Neural crest cell (in vitro differentiated cells): ENCODE results near the gene PWWP2A. TPM values are rescaled to one million over a fixed set of nuclear protein-coding genes. Genes with fewer than 3 reads are reported as not detected.
A peak's percentile ranks its signal among the peaks of the same experiment; 100 is the strongest.
"Not testable (repeated sequence)": the region's sequence is repeated elsewhere in the genome, so short reads cannot be mapped to it uniquely, and the experiment has no call there.

Source experiments
- DNase-seq: peaks from one replicate; pipeline ENCODE4 v3.0.0; 2021; ENCODE audit warnings: low read depth, mixed read lengths, low spot score
- H3K27ac Mint-ChIP-seq: one replicate; pipeline ENCODE4 v1.8.0; 2021; ENCODE audit warnings: mild to moderate bottlenecking, mixed read lengths; ENCODE audit not compliant: unreplicated experiment
- H3K27me3 Mint-ChIP-seq: 2 replicates; pipeline ENCODE4 v1.8.0; 2021; ENCODE audit warnings: low read depth, mild to moderate bottlenecking, mixed read lengths
- H3K36me3 Mint-ChIP-seq: 2 replicates; pipeline ENCODE4 v1.8.0; 2021; ENCODE audit warnings: low read depth, mild to moderate bottlenecking, mixed read lengths
- H3K4me1 Mint-ChIP-seq: 2 replicates; pipeline ENCODE4 v1.8.0; 2021; ENCODE audit warnings: mixed read lengths
- H3K4me3 Mint-ChIP-seq: one replicate; pipeline ENCODE4 v1.8.0; 2021; ENCODE audit warnings: mild to moderate bottlenecking, mixed read lengths
- H3K9me3 Mint-ChIP-seq: 2 replicates; pipeline ENCODE4 v1.8.0; 2021; ENCODE audit warnings: mixed read lengths
- total RNA-seq: library from RNA; stranded (reverse); gene quantifications from 2 replicates; pipeline ENCODE4 v1.2.1, GENCODE V29; 2021
- TF ChIP-seq, protein P1 (sequence below): fragments of 200-600 bp; sonication (generic); conservative IDR thresholded peaks from 2 replicates; pipeline ENCODE4 v1.5.0; 2021; ENCODE audit warnings: antibody characterized with exemption, mild to moderate bottlenecking

PWWP2A gene
- total RNA-seq, 1 donor from 2014 or later: 31.6 TPM

DNA sequence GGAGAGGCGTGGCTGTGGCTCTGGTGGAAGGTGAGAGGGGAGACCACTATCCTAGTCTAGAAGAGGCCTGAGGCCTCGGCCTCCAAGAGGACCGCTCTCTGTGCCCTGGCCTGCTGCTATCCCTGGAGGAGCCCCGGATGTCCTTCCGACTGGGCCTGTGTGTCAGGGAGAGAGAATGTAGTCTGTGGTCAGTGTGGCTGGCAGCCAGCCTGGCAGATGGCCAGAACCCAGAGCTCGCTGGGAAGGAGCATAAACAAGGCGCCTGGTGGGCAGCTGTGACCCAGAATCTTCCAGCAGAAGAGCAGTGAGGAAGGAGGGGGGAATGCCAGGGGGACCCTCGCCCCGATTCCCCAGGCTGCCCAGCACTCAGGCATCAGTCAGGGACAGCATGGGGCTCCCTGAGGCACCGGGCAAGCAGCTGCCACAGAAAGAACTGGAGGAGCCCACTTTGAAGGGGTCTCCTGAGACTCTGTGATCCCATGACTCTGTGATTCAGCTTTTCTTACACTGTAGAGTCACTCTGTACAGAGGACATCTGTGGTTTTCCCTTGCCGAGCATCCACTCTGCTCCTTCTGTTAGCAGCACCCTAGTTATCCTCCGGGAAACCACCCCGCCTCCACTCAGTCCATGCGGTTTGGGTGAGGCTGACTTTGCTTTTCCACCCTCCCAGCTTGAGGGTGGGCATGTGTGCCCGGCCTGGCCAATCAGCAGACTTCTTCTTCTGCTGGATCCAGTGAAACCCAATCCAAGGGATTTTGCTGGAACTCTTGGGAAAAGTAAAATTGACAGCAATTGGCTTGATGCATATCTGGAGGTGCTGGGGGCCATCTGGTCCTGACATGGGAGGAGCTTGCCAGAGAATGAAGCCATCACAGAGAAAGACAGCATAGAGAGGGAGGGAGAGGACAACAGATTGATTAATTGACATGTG, 46.2 kb upstream of the PWWP2A start:
- H3K27me3 Mint-ChIP-seq: no peaks in the 10 kb centered on the region
- peak overlapping the region; percentile 88 for H3K27ac Mint-ChIP-seq
- no peak overlapping the region for H3K4me3 Mint-ChIP-seq
- peaks cover 30% of the 10 kb centered on the region for H3K4me1 Mint-ChIP-seq
- H3K36me3 Mint-ChIP-seq: no peaks in the 10 kb centered on the region
- DNase-seq: no peak
- no peaks in the 10 kb centered on the region for H3K9me3 Mint-ChIP-seq
- TF ChIP-seq, protein P1, sequence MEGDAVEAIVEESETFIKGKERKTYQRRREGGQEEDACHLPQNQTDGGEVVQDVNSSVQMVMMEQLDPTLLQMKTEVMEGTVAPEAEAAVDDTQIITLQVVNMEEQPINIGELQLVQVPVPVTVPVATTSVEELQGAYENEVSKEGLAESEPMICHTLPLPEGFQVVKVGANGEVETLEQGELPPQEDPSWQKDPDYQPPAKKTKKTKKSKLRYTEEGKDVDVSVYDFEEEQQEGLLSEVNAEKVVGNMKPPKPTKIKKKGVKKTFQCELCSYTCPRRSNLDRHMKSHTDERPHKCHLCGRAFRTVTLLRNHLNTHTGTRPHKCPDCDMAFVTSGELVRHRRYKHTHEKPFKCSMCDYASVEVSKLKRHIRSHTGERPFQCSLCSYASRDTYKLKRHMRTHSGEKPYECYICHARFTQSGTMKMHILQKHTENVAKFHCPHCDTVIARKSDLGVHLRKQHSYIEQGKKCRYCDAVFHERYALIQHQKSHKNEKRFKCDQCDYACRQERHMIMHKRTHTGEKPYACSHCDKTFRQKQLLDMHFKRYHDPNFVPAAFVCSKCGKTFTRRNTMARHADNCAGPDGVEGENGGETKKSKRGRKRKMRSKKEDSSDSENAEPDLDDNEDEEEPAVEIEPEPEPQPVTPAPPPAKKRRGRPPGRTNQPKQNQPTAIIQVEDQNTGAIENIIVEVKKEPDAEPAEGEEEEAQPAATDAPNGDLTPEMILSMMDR: no peak

DNA sequence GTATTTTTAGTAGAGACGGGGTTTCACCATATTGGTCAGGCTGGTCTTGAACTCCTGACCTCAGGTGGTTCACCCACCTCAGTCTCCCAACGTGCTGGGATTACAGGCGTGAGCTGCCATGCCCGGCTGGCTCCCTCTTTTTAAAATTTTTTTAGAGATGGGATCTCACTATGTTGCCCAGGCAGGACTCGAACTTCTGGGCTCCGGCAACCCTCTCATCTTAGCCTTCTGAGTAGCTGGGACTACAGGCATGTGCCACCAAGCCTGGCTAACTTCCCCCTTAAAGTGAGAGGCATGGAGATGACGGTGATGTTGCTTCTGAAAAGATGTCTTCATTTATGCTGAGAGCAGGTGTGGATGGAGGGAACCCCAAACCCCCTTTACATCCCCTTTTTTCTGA, 43.7 kb upstream of the PWWP2A start:
- Mint-ChIP-seq H3K9me3 (no peaks in the 10 kb centered on the region), H3K27ac (no peak overlapping the region), H3K4me1 (peaks cover 36% of the 10 kb centered on the region), H3K4me3 (no peak overlapping the region), H3K36me3 (no peaks in the 10 kb centered on the region), H3K27me3 (no peaks in the 10 kb centered on the region)
- TF ChIP-seq, protein P1: no peak
- no peak for DNase-seq

DNA sequence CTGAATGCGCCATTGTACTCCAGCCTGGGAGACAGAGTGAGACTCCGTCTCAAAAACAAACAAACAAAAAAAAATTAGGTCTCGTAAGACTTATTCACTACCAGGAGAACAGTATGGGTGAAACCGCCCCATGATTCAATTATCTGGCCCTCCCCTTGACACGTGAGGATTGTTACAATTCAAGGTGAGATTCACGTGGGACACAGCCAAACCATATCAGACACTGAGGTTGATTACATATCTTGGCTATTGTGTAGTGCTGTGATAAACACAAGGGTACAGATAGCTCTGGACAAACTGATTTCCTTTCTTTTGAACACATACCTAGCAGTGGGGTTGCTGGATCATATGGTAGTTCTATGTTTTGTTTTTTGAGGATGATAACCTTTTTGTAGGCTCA, 42.4 kb upstream of the PWWP2A start:
- Mint-ChIP-seq H3K4me3 (no peak overlapping the region), H3K9me3 (no peaks in the 10 kb centered on the region), H3K27ac (no peak overlapping the region), H3K27me3 (no peaks in the 10 kb centered on the region), H3K36me3 (no peaks in the 10 kb centered on the region), H3K4me1 (peaks cover 30% of the 10 kb centered on the region)
- TF ChIP-seq, protein P1: no peak
- no peak for DNase-seq

DNA sequence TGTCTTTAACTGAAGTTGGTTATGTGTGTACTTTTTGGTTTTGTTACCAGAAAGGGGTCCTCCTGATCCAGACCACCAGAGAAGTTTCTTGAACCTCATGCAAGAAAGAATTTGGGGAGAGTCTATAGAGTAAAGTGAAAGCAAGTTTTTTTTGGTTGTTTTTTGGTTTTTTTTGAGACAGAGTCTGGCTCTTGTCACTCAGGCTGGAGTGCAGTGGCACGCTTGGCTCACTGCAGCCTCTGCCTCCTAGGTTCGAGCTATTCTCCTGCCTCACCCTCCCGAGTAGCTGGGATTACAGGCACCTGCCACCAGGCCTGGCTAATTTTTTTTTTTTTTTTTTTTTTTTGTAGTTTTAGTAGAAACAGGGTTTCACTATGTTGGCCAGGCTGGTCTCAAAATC, 41.6 kb upstream of the PWWP2A start:
- not testable (repeated sequence) for H3K27ac Mint-ChIP-seq, H3K36me3 Mint-ChIP-seq, H3K27me3 Mint-ChIP-seq, DNase-seq, H3K9me3 Mint-ChIP-seq, H3K4me3 Mint-ChIP-seq
- H3K4me1 Mint-ChIP-seq: peaks cover 22% of the 10 kb centered on the region

DNA sequence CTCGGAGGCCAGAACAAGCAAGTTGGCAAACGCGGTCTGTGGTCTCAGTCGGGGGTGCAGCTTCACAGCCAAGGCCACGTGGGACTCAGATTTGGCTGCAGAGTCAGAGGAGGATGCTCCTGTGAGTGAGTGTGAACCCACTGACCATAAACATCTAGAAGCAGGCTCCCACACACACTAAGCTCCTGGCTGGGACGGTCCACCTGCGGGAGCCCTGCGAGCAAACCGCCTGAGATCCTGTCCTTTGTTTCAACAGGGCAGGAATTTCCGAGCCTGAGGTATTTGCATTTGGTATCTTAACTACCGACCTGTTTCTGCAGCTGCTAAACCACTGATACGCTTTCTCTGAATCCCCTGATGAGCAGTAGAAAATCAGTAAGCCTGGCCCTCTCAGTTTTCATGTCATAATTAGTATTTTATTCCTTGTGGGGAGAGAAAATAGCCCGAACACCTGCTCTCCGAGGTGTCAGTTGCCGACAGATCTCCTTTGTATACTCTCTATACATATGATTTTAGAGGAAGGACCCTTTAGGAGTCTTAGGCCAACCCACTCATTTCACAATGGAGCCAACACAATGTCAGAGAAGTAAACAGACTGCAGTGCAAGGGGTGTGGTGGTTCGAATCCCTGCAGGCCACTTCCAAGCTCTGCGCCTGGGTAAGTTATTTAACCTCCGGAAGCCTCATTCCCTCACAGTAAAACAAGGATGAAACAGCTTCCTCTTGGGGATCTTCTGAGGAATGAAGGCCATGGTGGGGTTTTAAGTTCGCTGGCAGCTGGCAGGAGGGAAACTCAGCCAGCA, 40.9 kb upstream of the PWWP2A start:
- Mint-ChIP-seq H3K4me3 (no peak overlapping the region), H3K36me3 (no peaks in the 10 kb centered on the region), H3K9me3 (no peaks in the 10 kb centered on the region), H3K4me1 (peaks cover 18% of the 10 kb centered on the region), H3K27ac (peak overlapping the region; percentile 54), H3K27me3 (no peaks in the 10 kb centered on the region)
- DNase-seq: no peak
- TF ChIP-seq, protein P1: no peak
